Neuronal stem cell (in vitro differentiated cells): Measurements from ENCODE around the gene BCL2.

Experiments
- DNase-seq: peaks from one replicate; pipeline ENCODE4 v3.0.0-alpha.2; 2013; ENCODE audit warnings: low spot score
- H2AFZ ChIP-seq: one replicate; pipeline ENCODE4 v1.6.1; 2013; ENCODE audit warnings: mild to moderate bottlenecking, low read length, inconsistent platforms
- H2AK5ac ChIP-seq: 2 replicates; pipeline ENCODE4 v1.6.1; 2013; ENCODE audit warnings: low read depth, mild to moderate bottlenecking, inconsistent platforms, low read length, moderate library complexity, mixed read lengths
- H2BK120ac ChIP-seq: 2 replicates; pipeline ENCODE4 v1.6.1; 2013; ENCODE audit warnings: low read depth, mild to moderate bottlenecking, inconsistent platforms, low read length, moderate library complexity, mixed read lengths
- H2BK12ac ChIP-seq: one replicate; pipeline ENCODE4 v1.6.1; 2013; ENCODE audit warnings: low read length, inconsistent platforms
- H2BK15ac ChIP-seq: 2 replicates; pipeline ENCODE4 v1.6.1; 2013; ENCODE audit warnings: mild to moderate bottlenecking, low read length, inconsistent platforms, mixed read lengths
- H2BK5ac ChIP-seq: one replicate; pipeline ENCODE4 v1.6.1; 2013; ENCODE audit warnings: inconsistent platforms, mild to moderate bottlenecking, low read length, moderate library complexity
- H3K14ac ChIP-seq: one replicate; pipeline ENCODE4 v1.6.1; 2013; ENCODE audit warnings: low read length, inconsistent platforms
- H3K18ac ChIP-seq: 2 replicates; pipeline ENCODE4 v1.6.1; 2013; ENCODE audit warnings: low read length, inconsistent platforms
- H3K23ac ChIP-seq: 2 replicates; pipeline ENCODE4 v1.6.1; 2013; ENCODE audit warnings: low read depth, mild to moderate bottlenecking, mixed read lengths, low read length, inconsistent platforms; ENCODE audit not compliant: poor library complexity
- H3K27ac ChIP-seq: replicated peaks from 3 replicates; pipeline ENCODE4 v1.5.1; 2013; ENCODE audit warnings: low read length, inconsistent platforms
- H3K27me3 ChIP-seq, 3 experiments: 2 replicates each; pipeline ENCODE4 v1.6.1; 2013; ENCODE audit warnings: low read length in 3 of 3, mild to moderate bottlenecking in 2 of 3, inconsistent platforms in 1 of 3, low read depth in 1 of 3, mixed read lengths in 1 of 3, moderate library complexity in 1 of 3; ENCODE audit not compliant: control insufficient read depth in 3 of 3, insufficient read depth in 3 of 3
- H3K36me3 ChIP-seq, 2 donors: replicated peaks in 1 of 2; 2 replicates each; pipeline ENCODE4 v1.6.1; 2013; ENCODE audit warnings: low read length in 2 of 2; ENCODE audit not compliant: control insufficient read depth in 2 of 2, insufficient read depth in 2 of 2
- H3K4ac ChIP-seq: 2 replicates; pipeline ENCODE4 v1.6.1; 2013; ENCODE audit warnings: inconsistent platforms, mild to moderate bottlenecking, low read length, moderate library complexity
- H3K4me1 ChIP-seq, 2 donors: 1 replicate in 1 of 2; 2 replicates in 1 of 2; pipeline ENCODE4 v1.6.1; 2013; ENCODE audit warnings: low read length in 2 of 2, low read depth in 1 of 2; ENCODE audit not compliant: control insufficient read depth in 2 of 2, insufficient read depth in 1 of 2
- H3K4me2 ChIP-seq: one replicate; pipeline ENCODE4 v1.6.1; 2013; ENCODE audit warnings: mild to moderate bottlenecking, low read length, inconsistent platforms; ENCODE audit not compliant: insufficient read depth, poor library complexity, severe bottlenecking
- H3K4me3 ChIP-seq, 2 donors: 2 replicates each; pipeline ENCODE4 v1.5.1; 2013; ENCODE audit warnings: low read length in 2 of 2, mild to moderate bottlenecking in 2 of 2, inconsistent platforms in 1 of 2, moderate library complexity in 1 of 2
- H3K79me1 ChIP-seq: one replicate; pipeline ENCODE4 v1.6.1; 2013; ENCODE audit warnings: low read depth, mild to moderate bottlenecking, inconsistent platforms, low read length, moderate library complexity
- H3K9ac ChIP-seq: one replicate; pipeline ENCODE4 v1.6.1; 2013; ENCODE audit warnings: mild to moderate bottlenecking, low read depth, low read length, inconsistent platforms; ENCODE audit not compliant: poor library complexity
- H3K9me3 ChIP-seq, 2 donors: replicated peaks in 1 of 2; 2 replicates each; pipeline versions ENCODE3 to v1.6.1; 2013; ENCODE audit warnings: low read length in 2 of 2, mild to moderate bottlenecking in 2 of 2, inconsistent platforms in 1 of 2, low read depth in 1 of 2, mixed read lengths in 1 of 2, moderate library complexity in 1 of 2; ENCODE audit not compliant: control insufficient read depth in 2 of 2, insufficient read depth in 1 of 2
- H4K8ac ChIP-seq: one replicate; pipeline ENCODE4 v1.6.1; 2013; ENCODE audit warnings: low read depth, mild to moderate bottlenecking, inconsistent platforms, low read length, moderate library complexity
- H4K91ac ChIP-seq: one replicate; pipeline ENCODE4 v1.6.1; 2013; ENCODE audit warnings: low read length, low read depth, mild to moderate bottlenecking, inconsistent platforms; ENCODE audit not compliant: poor library complexity
- WGBS, 2 donors: extraction: QIAGEN DNeasy Blood & Tissue Kit; methylation state at CpG; one replicate each; pipeline ENCODE4 v1.1.7; 2013; ENCODE audit warnings: missing lambda C conversion rate in 2 of 2, mixed read lengths in 1 of 2; ENCODE audit not compliant: insufficient read length in 2 of 2, insufficient replicate concordance in 1 of 2; ENCODE audit errors: extremely low coverage in 2 of 2; 5-methylcytosine and 5-hydroxymethylcytosine counted together

BCL2 gene

DNA sequence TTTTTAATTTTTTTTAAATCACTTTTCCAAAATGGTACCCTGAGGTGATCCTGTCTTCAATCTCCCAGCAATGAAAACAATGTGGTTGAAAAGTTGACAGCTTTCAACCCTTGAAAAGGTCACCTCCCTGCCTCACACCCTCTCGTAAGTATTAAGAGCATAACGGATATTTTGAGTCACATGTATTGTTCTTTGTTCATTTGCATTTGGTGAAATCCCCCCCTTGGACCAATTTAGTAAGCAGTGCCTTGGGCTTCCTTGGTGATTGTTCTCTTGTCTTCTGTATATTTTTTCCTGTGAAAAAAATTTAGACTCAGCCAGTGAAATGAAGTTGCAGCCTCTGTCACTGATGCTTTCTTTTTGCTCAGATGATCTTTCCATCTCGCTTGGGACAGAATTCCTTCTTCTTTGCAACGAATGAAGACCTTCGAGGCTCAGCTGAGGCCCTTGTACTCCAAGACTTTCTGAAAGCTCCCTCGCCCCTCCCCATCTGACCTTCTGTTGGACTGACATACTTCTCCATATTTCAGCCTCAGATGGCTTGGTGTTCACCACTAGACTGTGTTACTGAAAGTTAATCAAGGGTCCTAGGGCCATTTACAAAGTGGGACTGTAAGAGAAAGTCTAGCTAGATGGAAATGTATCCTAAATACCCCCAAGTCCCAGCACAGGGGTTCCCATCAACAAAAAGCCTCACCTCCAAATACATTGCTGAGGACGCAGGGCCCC, 158.4 kb downstream of the BCL2 start:
- H4K8ac ChIP-seq, result no peak overlapping the region
- H3K36me3 ChIP-seq, result no peaks in the 10 kb centered on the region
- no peak overlapping the region for H3K4me2 ChIP-seq
- H3K4ac ChIP-seq, result no peak overlapping the region
- no peak overlapping the region for H3K14ac ChIP-seq
- no peak overlapping the region for H2BK12ac ChIP-seq
- H3K27me3 ChIP-seq, result no peaks in the 10 kb centered on the region
- no peak overlapping the region for H2BK5ac ChIP-seq
- no peaks in the 10 kb centered on the region for H3K9me3 ChIP-seq
- no peak overlapping the region for H3K9ac ChIP-seq
- peaks cover 0 to 2% of the 10 kb centered on the region in 2 donors for H3K4me1 ChIP-seq
- H3K18ac ChIP-seq, result no peak overlapping the region
- no peak overlapping the region for H2BK15ac ChIP-seq
- WGBS, 2 donors, result no CpG with 5 or more reads among the region's 7 CpGs
- no peak overlapping the region for H2AFZ ChIP-seq
- H2BK120ac ChIP-seq, result no peak overlapping the region
- no peak overlapping the region for H3K27ac ChIP-seq
- H2AK5ac ChIP-seq, result no peak overlapping the region
- no peak overlapping the region for H3K4me3 ChIP-seq
- DNase-seq, result no peak
- H3K79me1 ChIP-seq, result no peaks in the 10 kb centered on the region
- no peak overlapping the region for H3K23ac ChIP-seq
- no peak overlapping the region for H4K91ac ChIP-seq

DNA sequence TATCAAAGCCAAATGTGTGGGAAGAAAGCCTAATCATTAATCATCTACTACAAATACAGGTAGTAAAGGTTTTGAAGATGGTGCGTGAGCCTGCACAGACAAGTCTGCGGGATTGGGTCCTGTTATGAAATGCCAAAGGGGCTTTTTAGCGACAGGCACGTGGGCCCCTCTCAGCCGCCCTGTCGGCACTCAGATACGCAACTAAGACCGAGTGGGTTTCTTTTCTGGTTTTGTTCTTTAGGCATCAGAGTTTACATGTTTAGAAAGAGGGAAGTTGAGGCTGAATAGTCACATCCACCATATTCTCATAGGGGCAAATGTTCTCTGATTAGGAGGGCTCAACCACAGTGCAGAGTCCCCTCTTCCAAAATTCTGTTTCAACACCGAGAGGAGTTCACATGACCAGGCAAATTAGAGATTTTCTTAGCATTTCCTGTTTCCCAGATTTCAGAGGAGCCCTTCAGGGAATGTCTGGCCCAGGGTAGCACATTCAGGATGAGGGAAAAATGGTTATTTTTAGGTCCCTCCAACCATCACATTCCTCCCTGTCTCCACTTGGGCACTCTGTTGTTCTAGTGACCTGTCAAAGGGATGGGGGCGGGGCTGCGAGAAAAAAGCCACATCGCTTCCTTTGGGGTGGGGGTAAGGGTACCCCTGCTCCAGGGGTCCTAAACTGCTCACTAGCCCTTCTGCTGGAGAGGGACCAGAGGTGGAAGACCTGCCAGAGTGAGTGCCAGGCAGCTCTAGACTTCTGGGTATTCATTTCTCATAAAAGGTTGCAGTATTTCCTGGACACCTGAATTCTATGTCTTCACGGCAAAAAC, 159.2 kb downstream of the BCL2 start:
- no peak overlapping the region for H2AK5ac ChIP-seq
- no peak overlapping the region for H3K23ac ChIP-seq
- H3K27ac ChIP-seq, result no peak overlapping the region
- no peaks in the 10 kb centered on the region for H3K9me3 ChIP-seq
- H2BK15ac ChIP-seq, result no peak overlapping the region
- no peak overlapping the region for H3K4me2 ChIP-seq
- H3K4me3 ChIP-seq, result no peak overlapping the region
- H3K4me1 ChIP-seq, result peaks cover 2% of the 10 kb centered on the region in 2 donors
- no peak overlapping the region for H3K18ac ChIP-seq
- H2AFZ ChIP-seq, result no peak overlapping the region
- no peak overlapping the region for H3K4ac ChIP-seq
- no peak overlapping the region for H2BK120ac ChIP-seq
- H3K36me3 ChIP-seq, result no peaks in the 10 kb centered on the region
- H3K9ac ChIP-seq, result no peak overlapping the region
- H3K27me3 ChIP-seq, result no peaks in the 10 kb centered on the region
- H2BK12ac ChIP-seq, result no peak overlapping the region
- H2BK5ac ChIP-seq, result no peak overlapping the region
- no CpG with 5 or more reads among the region's 13 CpGs for WGBS, 2 donors
- no peak for DNase-seq
- H4K91ac ChIP-seq, result no peak overlapping the region
- H3K14ac ChIP-seq, result no peak overlapping the region
- no peaks in the 10 kb centered on the region for H3K79me1 ChIP-seq
- no peak overlapping the region for H4K8ac ChIP-seq

DNA sequence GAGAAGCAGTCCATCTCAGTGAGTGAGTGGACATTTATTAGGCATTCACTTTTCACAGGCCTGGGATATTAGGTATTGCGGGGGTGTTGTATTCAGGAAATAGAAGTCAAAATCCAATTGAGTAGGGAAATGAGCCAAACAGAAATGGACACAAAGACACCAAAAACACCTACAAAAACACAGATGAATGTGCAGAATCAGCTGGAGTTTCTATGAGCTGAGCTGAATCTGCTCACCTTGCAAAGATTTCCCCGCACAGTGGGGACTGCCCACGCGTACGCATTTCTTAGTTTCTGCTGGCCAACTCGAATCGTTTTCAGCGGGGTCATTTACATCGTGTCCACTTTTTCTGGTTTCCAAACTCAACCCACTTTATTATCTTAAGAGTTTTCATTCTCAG, 160.0 kb downstream of the BCL2 start:
- H3K36me3 ChIP-seq, result no peaks in the 10 kb centered on the region
- no peak overlapping the region for H4K8ac ChIP-seq
- no peak overlapping the region for H2BK12ac ChIP-seq
- H3K9ac ChIP-seq, result no peak overlapping the region
- H3K27ac ChIP-seq, result no peak overlapping the region
- no peak overlapping the region for H3K4ac ChIP-seq
- H4K91ac ChIP-seq, result no peak overlapping the region
- H3K23ac ChIP-seq, result no peak overlapping the region
- H3K4me1 ChIP-seq, result peaks cover 2% of the 10 kb centered on the region in 2 donors
- H3K79me1 ChIP-seq, result no peaks in the 10 kb centered on the region
- no peak overlapping the region for H2BK15ac ChIP-seq
- no CpG with 5 or more reads among the region's 9 CpGs for WGBS, 2 donors
- no peak for DNase-seq
- no peak overlapping the region for H3K4me3 ChIP-seq
- no peaks in the 10 kb centered on the region for H3K27me3 ChIP-seq
- H3K9me3 ChIP-seq, result no peaks in the 10 kb centered on the region
- H2BK120ac ChIP-seq, result no peak overlapping the region
- no peak overlapping the region for H3K14ac ChIP-seq
- H2AK5ac ChIP-seq, result no peak overlapping the region
- no peak overlapping the region for H2BK5ac ChIP-seq
- no peak overlapping the region for H2AFZ ChIP-seq
- H3K4me2 ChIP-seq, result no peak overlapping the region
- no peak overlapping the region for H3K18ac ChIP-seq

DNA sequence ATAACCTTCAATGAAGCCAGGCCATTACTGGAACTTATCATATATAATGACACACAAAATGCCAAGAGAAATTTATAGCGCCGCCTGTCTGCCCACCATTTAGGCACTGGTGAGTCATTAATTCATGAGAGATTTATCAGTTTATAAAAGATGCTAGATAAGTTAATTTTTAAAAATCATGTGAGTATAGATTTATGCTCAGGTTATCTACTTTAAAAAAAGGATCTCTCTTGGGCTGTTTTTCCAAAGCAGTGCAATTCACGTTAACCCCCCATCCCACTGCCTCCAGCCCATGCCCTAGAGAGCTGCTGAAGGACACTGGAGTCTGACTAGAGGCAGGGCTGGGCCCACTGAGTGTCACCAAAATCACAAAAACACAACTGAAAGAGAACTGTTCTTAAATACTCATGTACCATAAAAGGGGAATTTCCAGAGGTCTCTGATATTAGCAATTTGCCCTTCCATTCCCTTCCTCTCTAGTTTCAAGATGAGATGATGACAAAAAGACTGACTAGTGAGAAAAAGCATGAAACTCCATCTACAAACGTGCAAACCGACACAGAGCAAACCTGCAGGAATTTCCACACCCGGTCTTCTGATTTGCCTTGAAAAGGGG, 160.8 kb downstream of the BCL2 start:
- Histone ChIP-seq H3K14ac (no peak overlapping the region), H3K79me1 (no peaks in the 10 kb centered on the region), H3K9ac (no peak overlapping the region), H3K4ac (no peak overlapping the region), H3K27ac (no peak overlapping the region), H4K91ac (no peak overlapping the region), H2AFZ (no peak overlapping the region), H3K4me2 (no peak overlapping the region), H2BK120ac (no peak overlapping the region), H4K8ac (no peak overlapping the region), H3K18ac (no peak overlapping the region), H2BK5ac (no peak overlapping the region), H3K4me3 (no peak overlapping the region), H3K4me1 (peaks cover 2% of the 10 kb centered on the region in 2 donors), H2BK12ac (no peak overlapping the region), H3K9me3 (no peaks in the 10 kb centered on the region), H2BK15ac (no peak overlapping the region), H2AK5ac (no peak overlapping the region), H3K27me3 (no peaks in the 10 kb centered on the region), H3K36me3 (no peaks in the 10 kb centered on the region), H3K23ac (no peak overlapping the region)
- DNase-seq, result no peak
- no CpG with 5 or more reads among the region's 6 CpGs for WGBS, 2 donors
